AG09309 (cell line): Measurements from ENCODE around the gene NRXN2.

Experiments
- DNase-seq: peaks from one replicate; pipeline ENCODE4 v3.0.0-alpha.2; 2010; ENCODE audit warnings: low read depth
- H3K4me3 ChIP-seq: 2 replicates; pipeline ENCODE4 v1.5.1; 2011; ENCODE audit warnings: mild to moderate bottlenecking, low read depth, low read length, moderate library complexity; ENCODE audit not compliant: control insufficient read depth
- CTCF ChIP-seq: IDR thresholded peaks from 2 replicates; pipeline ENCODE4 v1.5.1; 2011; ENCODE audit warnings: mild to moderate bottlenecking, low read depth, low read length, inconsistent platforms; ENCODE audit not compliant: insufficient read depth, control insufficient read depth; ENCODE audit errors: missing control alignments

NRXN2 gene

GRCh38 chr11:64687204-64687603 is 35.8 kb downstream of the NRXN2 start:
- H3K4me3 ChIP-seq = no peak overlapping the region
- TF ChIP-seq CTCF = no peak
- no peak for DNase-seq

GRCh38 chr11:64686466-64687170 is 36.4 kb downstream of the NRXN2 start:
- no peak overlapping the region for H3K4me3 ChIP-seq
- TF ChIP-seq CTCF = no peak

GRCh38 chr11:64685536-64685935 is 37.5 kb downstream of the NRXN2 start:
- H3K4me3 ChIP-seq = no peak overlapping the region
- DNase-seq = no peak
- TF ChIP-seq CTCF = no peak

More at GRCh38 chr11:64686466-64687170, 36.4 kb downstream of the NRXN2 start:
- DNase-seq = no peak

GRCh38 chr11:64684357-64684756 is 38.6 kb downstream of the NRXN2 start:
- no peak for DNase-seq
- TF ChIP-seq CTCF = no peak
- no peak overlapping the region for H3K4me3 ChIP-seq

- no peak overlapping the region for H3K4me3 ChIP-seq
- DNase-seq = no peak
- no peak for TF ChIP-seq CTCF
These were observed 41.8 kb downstream of the NRXN2 start for GRCh38 chr11:64681171-64681570.

- TF ChIP-seq CTCF = no peak
- no peak for DNase-seq
- no peak overlapping the region for H3K4me3 ChIP-seq
These were observed 43.2 kb downstream of the NRXN2 start for GRCh38 chr11:64679846-64680245.
